Adrenal gland (tissue), 12 donors: ENCODE measurements around the gene MBTD1. TPM values are rescaled to one million over a fixed set of nuclear protein-coding genes. Genes with fewer than 3 reads are reported as not detected.
A peak's percentile ranks its signal among the peaks of the same experiment; 100 is the strongest.

Experiments
- DNase-seq, 7 donors: peaks; one replicate each; pipeline ENCODE4 v3.0.0-alpha.2; 2019 to 2020
- H3K27ac ChIP-seq, 5 donors: fragments of 200-600 bp; sonication (generic) in 4 of 5; 1 replicate in 3 of 5; 2 replicates in 2 of 5; pipeline versions ENCODE4 v1.5.1 to v1.8.0; 2016 to 2020; ENCODE audit warnings: mild to moderate bottlenecking in 1 of 5
- H3K27me3 ChIP-seq: fragments of 200-600 bp; 2 replicates; pipeline ENCODE4 v1.8.0; 2021
- H3K36me3 ChIP-seq, 2 donors: fragments of 200-600 bp; replicated peaks in 1 of 2; 1 replicate in 1 of 2; 2 replicates in 1 of 2; pipeline versions ENCODE4 v1.5.1 to v1.8.0; 2018 to 2022
- H3K4me1 ChIP-seq, 2 donors: fragments of 200-600 bp; replicated peaks in 1 of 2; 1 replicate in 1 of 2; 2 replicates in 1 of 2; pipeline versions ENCODE4 v1.5.1 to v1.8.0; 2018 to 2021
- H3K4me3 ChIP-seq, 4 donors: fragments of 200-600 bp; sonication (generic) in 3 of 4; one replicate each; pipeline ENCODE4 v1.5.1; 2016 to 2018
- H3K9me3 ChIP-seq, 3 donors: fragments of 200-600 bp; sonication (generic) in 1 of 3; replicated peaks in 1 of 3; 1 replicate in 2 of 3; 2 replicates in 1 of 3; pipeline versions ENCODE4 v1.5.1 to v1.8.0; 2016 to 2021
- POLR2A ChIP-seq, 2 donors: fragments of 450-650 bp; IDR thresholded peaks; one replicate each; pipeline ENCODE4 v1.6.1; 2017; ENCODE audit warnings: antibody characterized with exemption in 2 of 2, mild to moderate bottlenecking in 2 of 2, moderate library complexity in 1 of 2
- WGBS, 4 donors: extraction: QIAGEN DNeasy Blood & Tissue Kit in 2 of 4; methylation state at CpG; one replicate each; pipeline versions ENCODE4 v1.1.5 to v1.1.7; 2013 to 2017; 5-methylcytosine and 5-hydroxymethylcytosine counted together
- intact Hi-C, 2 donors: fragments of 100-400 bp; cut with DNase I; formaldehyde crosslinking; loops; one replicate each; pipeline versions ENCODE4 v1.14.1 to v1.15.0; 2022 to 2023
- polyA plus RNA-seq, 3 donors: library from polyadenylated mRNA; stranded (reverse); fragments of 200-250 nt in 2 of 3; fragments of 350-450 nt in 1 of 3; fragmentation: Illumina TruSeq in 1 of 3; extraction: RNeasy Lipid Tissue Mini Kit (QIAGEN cat#74804) in 1 of 3; gene quantifications; one replicate each; pipeline ENCODE4 v1.2.3, GENCODE V29; 2013 to 2014
- total RNA-seq, 9 donors: library from RNA; depleted of rRNA in 4 of 9; stranded (reverse); fragments of >200 nt in 4 of 9; fragments of 120-200 nt in 1 of 9; fragmentation: NEBNext Ultra II Directional in 1 of 9; extraction: Animal tissue kit (Norgen Biotek cat#: 25700) in 1 of 9; gene quantifications; one replicate each; pipeline versions ENCODE4 v1.1.0 to v1.2.4, GENCODE V29; 2013 to 2023
- TF ChIP-seq, protein P1 (sequence below), 6 experiments: fragments of 450-650 bp in 4 of 6; fragments of 200-600 bp in 2 of 6; sonication (generic) in 1 of 6; IDR thresholded peaks; 1 replicate in 5 of 6; 2 replicates in 1 of 6; pipeline versions ENCODE4 v1.5.1 to v1.8.0; 2016 to 2021; ENCODE audit warnings: antibody characterized with exemption in 6 of 6, mild to moderate bottlenecking in 2 of 6, moderate library complexity in 1 of 6
- donor health status: healthy with polysubstance abuse.
- donor health status: Bipolar disorder and iron deficiency.
- donor health status: DM: yes; HTN: yes; CAD: no.
- donor health status: DM: no; HTN: no; CAD: no.
- donor health status: DM: no; HTN: no; CAD: no.
- donor health status: DM: yes; HTN: yes; CAD: no.

Gene MBTD1
- total and polyA plus RNA-seq, 12 donors = 5.5 to 20.0 (median 10.3) TPM

DNA sequence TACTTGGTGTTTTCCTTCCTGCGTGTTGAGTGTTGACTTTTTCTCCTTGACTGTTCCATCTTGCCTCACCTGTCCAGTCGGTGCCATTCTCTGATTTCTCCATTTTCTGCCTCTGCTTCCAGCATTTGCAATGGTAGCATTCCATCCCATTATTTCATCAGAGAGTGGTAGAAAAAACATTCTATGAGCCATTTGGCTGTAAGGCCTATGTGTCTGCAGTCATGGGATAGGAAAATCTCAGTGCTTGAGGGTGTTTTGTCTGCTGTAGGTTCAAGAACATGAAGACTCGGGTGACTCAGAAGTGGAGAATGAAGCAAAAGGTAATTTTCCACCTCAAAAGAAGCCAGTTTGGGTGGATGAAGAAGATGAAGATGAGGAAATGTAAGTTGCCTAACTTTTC is 3.2 kb upstream of the MBTD1 start:
- WGBS, 4 donors = 93 to 94% (median 93%) methylated on average over 3 of the region's 3 CpGs
- intact Hi-C loops = no loop called here
- Histone ChIP-seq H3K27me3 (no peaks in the 10 kb centered on the region), H3K4me3 (no peak overlapping the region), H3K4me1 (peaks cover 11 to 37% of the 10 kb centered on the region in 2 donors), H3K36me3 (peaks cover 0 to 26% of the 10 kb centered on the region in 2 donors), H3K9me3 (no peaks in the 10 kb centered on the region), H3K27ac (peak overlapping the region in 1 of 5 donors; percentile 23)
- TF ChIP-seq, protein P1, sequence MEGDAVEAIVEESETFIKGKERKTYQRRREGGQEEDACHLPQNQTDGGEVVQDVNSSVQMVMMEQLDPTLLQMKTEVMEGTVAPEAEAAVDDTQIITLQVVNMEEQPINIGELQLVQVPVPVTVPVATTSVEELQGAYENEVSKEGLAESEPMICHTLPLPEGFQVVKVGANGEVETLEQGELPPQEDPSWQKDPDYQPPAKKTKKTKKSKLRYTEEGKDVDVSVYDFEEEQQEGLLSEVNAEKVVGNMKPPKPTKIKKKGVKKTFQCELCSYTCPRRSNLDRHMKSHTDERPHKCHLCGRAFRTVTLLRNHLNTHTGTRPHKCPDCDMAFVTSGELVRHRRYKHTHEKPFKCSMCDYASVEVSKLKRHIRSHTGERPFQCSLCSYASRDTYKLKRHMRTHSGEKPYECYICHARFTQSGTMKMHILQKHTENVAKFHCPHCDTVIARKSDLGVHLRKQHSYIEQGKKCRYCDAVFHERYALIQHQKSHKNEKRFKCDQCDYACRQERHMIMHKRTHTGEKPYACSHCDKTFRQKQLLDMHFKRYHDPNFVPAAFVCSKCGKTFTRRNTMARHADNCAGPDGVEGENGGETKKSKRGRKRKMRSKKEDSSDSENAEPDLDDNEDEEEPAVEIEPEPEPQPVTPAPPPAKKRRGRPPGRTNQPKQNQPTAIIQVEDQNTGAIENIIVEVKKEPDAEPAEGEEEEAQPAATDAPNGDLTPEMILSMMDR (IDR thresholded peaks at IDR 0.05) = no peak
- no peak for TF ChIP-seq POLR2A (IDR thresholded peaks at IDR 0.05)
- DNase-seq = no peak

DNA sequence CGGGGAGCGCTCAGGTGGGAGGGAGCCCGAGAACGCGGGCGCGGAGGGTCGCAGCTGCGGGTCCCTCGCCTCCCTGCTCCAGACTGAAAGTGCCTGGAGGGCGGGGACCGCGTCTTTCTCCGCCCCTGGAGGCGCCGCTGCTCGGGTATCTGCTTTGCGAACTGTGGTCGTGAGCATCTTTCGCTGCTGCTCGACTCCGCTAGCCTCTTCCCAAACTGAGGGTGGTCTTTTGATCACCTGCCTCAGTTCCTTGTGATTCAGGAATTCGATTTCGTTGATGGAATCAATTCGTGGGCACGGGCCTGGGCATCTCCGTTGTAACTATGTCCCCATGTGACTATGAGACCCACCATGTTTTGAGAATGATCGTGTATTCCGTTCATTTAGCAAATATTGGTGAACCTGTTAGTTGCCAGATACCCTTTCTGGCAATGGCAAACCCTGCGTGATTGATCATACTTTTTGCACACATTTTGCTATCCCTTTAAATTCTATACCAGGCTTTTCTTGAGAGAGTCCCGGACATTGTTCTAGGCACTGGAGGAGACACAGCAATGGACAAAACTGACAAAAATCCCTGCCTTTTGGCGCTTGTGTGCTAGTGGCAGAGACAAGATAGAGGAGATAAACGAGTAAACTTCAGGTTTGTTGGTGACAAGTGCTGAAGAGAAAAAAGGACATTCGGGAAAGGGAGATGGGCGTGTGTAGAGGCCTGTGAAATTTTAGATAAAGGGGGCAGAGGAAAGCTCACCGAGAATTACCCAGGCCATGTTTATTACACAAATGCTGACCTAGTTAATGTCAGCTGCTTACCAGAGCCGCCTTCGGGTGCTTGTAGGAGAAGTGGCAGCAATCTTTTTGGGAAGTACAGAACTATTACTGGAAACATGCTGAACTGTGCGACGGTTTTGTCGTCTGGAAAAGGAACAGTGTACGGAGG is 1.4 kb upstream of the MBTD1 start:
- Histone ChIP-seq H3K27ac (peak overlapping the region; percentile 90 to 98 (median 98)), H3K36me3 (peaks cover 0 to 9% of the 10 kb centered on the region in 2 donors), H3K27me3 (no peaks in the 10 kb centered on the region), H3K9me3 (no peaks in the 10 kb centered on the region), H3K4me3 (peak overlapping the region; percentile 57 to 78 (median 71)), H3K4me1 (peaks cover 25 to 53% of the 10 kb centered on the region in 2 donors)
- TF ChIP-seq, protein P1 (IDR thresholded peaks at IDR 0.05) = no peak
- TF ChIP-seq POLR2A (IDR thresholded peaks at IDR 0.05) = no peak
- 7 to 18% (median 13%) methylated on average over 20 to 42 of the region's 42 CpGs for WGBS, 4 donors
- peak in 6 of 7 donors; percentile 40 to 70 (median 56) for DNase-seq
- intact Hi-C loops = no loop called here

DNA sequence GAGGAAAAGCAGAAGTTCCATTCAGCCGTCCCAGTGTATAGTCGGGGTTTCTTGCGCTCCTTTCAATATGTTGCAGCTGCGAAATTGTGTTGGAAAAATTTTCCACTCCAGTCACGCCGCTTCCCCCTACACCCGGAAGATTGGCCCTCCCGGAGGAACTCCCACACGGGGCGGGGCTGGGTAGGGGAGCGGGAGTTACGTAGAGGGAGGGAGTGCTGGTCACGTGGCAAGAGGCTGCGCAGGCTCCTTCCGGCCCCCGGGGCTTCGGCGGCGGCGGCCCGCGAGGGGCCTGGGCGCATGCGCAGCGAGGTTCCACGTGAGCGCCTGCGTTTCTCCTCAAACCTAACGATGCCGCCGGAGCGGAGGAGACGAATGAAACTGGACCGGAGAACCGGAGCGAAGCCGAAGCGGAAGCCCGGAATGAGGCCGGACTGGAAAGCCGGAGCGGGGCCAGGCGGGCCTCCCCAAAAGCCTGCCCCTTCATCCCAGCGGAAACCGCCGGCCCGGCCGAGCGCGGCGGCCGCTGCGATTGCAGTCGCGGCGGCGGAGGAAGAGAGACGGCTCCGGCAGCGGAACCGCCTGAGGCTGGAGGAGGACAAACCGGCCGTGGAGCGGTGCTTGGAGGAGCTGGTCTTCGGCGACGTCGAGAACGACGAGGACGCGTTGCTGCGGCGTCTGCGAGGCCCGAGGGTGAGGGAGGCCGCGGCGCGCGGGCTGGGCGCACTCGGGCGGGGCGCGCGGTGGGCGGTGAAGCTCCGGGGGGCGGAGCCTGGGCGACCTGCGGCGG is 581 bp upstream of the MBTD1 start, which contains the start of gene UTP18:
TSS of gene UTP18 (plus strand) at position 310 of the 787 bp plus-strand sequence. CDS start at position 349, 39 bp downstream.
- Histone ChIP-seq H3K36me3 (peaks cover 0 to 7% of the 10 kb centered on the region in 2 donors), H3K4me1 (peaks cover 25 to 53% of the 10 kb centered on the region in 2 donors)
- 0% methylated on average over 12 to 93 of the region's 93 CpGs for WGBS, 4 donors

More for the DNA sequence above, 581 bp upstream of the MBTD1 start, which contains the start of gene UTP18:
- H3K4me3 ChIP-seq = peak within 1 kb of the TSS; percentile 71 to 90 (median 75)
- intact Hi-C loops = no loop called here
- TF ChIP-seq, protein P1 (IDR thresholded peaks at IDR 0.05) = peak in 1 of 6 experiments; percentile 5
- TF ChIP-seq POLR2A (IDR thresholded peaks at IDR 0.05) = peak; percentile 66 to 83
- no peaks in the 10 kb centered on the region for H3K9me3 ChIP-seq
- H3K27me3 ChIP-seq = no peaks in the 10 kb centered on the region
- H3K27ac ChIP-seq = peak within 1 kb of the TSS; percentile 90 to 98 (median 98)
- DNase-seq = peak; percentile 97 to 99 (median 98)
